Measurements from ENCODE around the gene CDK2AP2. TPM values are rescaled to one million over a fixed set of nuclear protein-coding genes. Genes with fewer than 3 reads are reported as not detected.
"Not testable (repeated sequence)": the region's sequence is repeated elsewhere in the genome, so short reads cannot be mapped to it uniquely, and the experiment has no call there.

CDK2AP2 gene
- total RNA-seq, 1 donor = 9.7 TPM

DNA sequence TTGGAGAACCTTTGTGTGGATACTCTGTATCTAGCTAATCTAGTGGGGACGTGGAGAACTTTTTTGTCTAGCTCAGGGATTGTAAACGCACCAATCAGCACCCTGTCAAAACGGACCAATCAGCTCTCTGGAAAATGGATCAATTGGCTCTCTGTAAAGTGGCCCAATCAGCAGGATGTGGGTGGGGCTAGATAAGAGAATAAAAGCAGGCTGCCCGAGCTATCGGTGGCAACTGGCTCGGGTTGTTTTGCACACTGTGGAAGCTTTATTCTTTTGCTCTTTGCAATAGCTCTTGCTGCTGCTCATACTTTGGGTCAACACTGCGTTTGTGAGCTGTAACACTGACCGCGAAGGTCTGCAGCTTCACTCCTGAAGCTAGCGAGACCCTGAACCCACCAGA lies 31.3 kb downstream of the CDK2AP2 start:
- not testable (repeated sequence) for H3K27me3 ChIP-seq (ENCODE audit: insufficient read depth, low read length); H3K9me3 ChIP-seq (ENCODE audit: low read depth, low read length); H3K4me1 ChIP-seq (ENCODE audit: insufficient read depth, low read length); H3K4me3 ChIP-seq (ENCODE audit: low read length)

- no peaks in the 10 kb centered on the region for H3K9me3 ChIP-seq (ENCODE audit: low read depth, low read length)
- H3K4me3 ChIP-seq (ENCODE audit: low read length) = no peak overlapping the region
- peaks cover 16% of the 10 kb centered on the region for H3K4me1 ChIP-seq (ENCODE audit: insufficient read depth, low read length)
- no peaks in the 10 kb centered on the region for H3K27me3 ChIP-seq (ENCODE audit: insufficient read depth, low read length)
Measured at GRCh38 chr11:67472882-67473281, 35.1 kb downstream of the CDK2AP2 start.

DNA sequence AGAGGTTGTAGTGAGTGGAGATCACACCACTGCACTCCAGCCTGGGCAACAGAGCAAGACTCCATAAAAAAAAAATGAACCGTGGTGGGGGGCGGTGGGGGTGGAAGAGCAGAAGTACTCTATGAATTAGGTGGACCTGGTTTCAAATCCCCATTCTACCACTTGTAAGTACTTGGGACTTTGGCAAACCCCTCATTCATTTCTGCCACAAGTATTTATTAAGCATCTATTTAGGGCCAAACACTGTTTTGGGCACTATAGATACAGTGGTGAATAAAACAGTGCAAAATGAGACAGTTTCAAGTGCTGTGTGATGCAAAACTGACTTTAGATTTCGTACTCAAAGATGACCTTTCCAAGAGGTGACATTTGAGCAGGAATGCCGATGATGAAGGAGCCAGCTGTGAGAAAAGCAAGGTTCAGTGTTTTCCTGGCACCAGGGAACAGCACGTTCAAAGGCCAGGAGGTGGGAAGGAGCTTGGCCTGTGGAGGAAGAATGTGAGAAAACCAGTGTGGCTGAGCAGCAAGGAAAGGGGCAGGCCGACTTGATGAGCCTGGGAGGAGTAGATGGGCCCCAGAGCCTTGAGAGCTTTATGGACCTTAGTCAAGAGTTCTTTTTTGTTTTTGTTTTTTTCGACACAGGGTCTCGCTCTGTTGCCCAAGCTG lies 37.5 kb downstream of the CDK2AP2 start:
- peaks cover 37% of the 10 kb centered on the region for H3K4me1 ChIP-seq (ENCODE audit: insufficient read depth, low read length)
- H3K9me3 ChIP-seq (ENCODE audit: low read depth, low read length) = no peaks in the 10 kb centered on the region
- no peaks in the 10 kb centered on the region for H3K27me3 ChIP-seq (ENCODE audit: insufficient read depth, low read length)
- no peak overlapping the region for H3K4me3 ChIP-seq (ENCODE audit: low read length)

DNA sequence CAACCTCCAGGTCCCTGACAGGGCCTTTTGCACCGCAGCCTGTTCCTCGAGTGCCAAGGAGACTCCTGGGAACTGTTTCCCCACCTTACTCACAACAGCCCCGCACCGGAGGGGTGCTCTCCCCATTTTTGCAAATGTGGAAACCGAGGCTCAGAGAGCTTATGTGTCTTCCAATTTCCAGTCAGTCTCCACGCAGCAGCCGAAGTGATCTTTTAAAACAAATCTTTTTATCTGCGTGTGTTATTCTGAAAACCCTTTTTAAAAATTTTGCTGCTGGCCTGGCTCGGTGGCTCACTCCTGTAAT lies 38.5 kb downstream of the CDK2AP2 start:
- Histone ChIP-seq H3K9me3 (ENCODE audit: low read depth, low read length) (no peaks in the 10 kb centered on the region), H3K4me3 (ENCODE audit: low read length) (peak overlapping the region; percentile 51), H3K4me1 (ENCODE audit: insufficient read depth, low read length) (peaks cover 42% of the 10 kb centered on the region), H3K27me3 (ENCODE audit: insufficient read depth, low read length) (no peaks in the 10 kb centered on the region)

DNA sequence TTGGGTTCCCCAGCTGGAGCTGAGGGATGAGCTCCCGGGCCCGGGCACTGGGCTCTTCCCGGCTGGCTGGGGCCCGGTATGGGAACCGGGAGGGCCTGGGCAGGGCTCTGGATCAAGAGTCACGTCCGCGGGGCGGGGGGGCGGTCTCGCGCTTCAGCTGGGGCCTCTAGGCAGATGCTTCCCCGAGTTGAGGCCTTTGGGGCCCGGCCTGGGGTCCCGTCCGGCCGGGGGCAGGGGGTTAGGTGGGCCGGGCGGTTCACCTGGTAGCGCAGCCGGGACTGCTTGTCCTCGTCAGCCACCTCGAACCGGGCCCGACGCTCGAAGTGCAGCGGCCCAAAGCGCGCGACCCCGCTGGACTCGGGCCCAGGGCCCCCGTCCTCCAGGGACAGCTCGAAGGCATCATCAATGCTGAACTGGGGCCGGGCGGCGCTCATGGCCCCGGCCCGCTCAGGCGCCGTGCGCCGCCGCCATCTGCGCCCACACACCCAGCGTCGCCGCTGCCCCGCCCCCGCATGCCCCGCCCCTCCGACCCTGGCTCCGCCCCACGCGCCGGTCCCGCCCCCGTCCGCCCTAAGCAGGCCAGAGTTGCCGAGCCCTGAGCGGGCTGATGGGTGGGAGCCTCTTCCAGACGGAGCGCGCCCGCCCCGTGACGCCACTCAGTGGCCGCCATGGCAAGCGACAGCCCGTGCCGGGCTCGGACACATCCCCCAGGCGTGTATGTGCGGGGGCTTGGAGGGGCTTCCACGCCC lies 39.0 kb downstream of the CDK2AP2 start, which contains the start of gene TMEM134:
Gene TMEM134, minus strand, starts transcription at position 493 of the 749 bp plus-strand sequence. Its CDS starts 59 bp downstream, at position 434.
- H3K4me1 ChIP-seq (ENCODE audit: insufficient read depth, low read length) = peaks cover 48% of the 10 kb centered on the region
- H3K4me3 ChIP-seq (ENCODE audit: low read length) = peak within 1 kb of the TSS; percentile 62

GRCh38 chr11:67468456-67468758 lies 39.6 kb downstream of the CDK2AP2 start:
- no peaks in the 10 kb centered on the region for H3K9me3 ChIP-seq (ENCODE audit: low read depth, low read length)
- H3K27me3 ChIP-seq (ENCODE audit: insufficient read depth, low read length) = no peaks in the 10 kb centered on the region
- H3K4me1 ChIP-seq (ENCODE audit: insufficient read depth, low read length) = peaks cover 53% of the 10 kb centered on the region
- peak overlapping the region; percentile 62 for H3K4me3 ChIP-seq (ENCODE audit: low read length)

More for the DNA sequence above, 39.0 kb downstream of the CDK2AP2 start, which contains the start of gene TMEM134:
- no peaks in the 10 kb centered on the region for H3K27me3 ChIP-seq (ENCODE audit: insufficient read depth, low read length)
- no peaks in the 10 kb centered on the region for H3K9me3 ChIP-seq (ENCODE audit: low read depth, low read length)

DNA sequence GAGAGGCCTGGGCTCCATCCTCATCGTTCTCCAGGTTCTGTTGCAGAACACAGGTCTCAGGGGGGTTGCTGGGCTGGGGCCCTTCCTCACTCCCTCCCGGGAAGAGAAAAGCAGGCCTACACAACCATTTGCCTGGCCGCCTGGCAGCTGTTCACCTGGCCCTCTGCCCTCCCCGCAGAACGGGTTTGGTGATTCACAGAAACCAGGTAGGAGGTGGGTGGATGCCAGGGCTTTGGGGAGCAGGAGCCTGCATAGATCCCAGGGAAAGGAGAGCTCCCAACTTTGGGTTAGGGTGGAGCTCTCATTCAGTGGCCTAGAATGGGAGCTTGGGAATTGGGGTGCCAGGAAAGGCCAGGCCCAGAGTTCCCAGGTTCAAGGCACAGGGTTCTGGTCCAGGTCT lies 39.9 kb downstream of the CDK2AP2 start:
- H3K4me3 ChIP-seq (ENCODE audit: low read length) = peak overlapping the region; percentile 62
- H3K9me3 ChIP-seq (ENCODE audit: low read depth, low read length) = no peaks in the 10 kb centered on the region
- peaks cover 56% of the 10 kb centered on the region for H3K4me1 ChIP-seq (ENCODE audit: insufficient read depth, low read length)

DNA sequence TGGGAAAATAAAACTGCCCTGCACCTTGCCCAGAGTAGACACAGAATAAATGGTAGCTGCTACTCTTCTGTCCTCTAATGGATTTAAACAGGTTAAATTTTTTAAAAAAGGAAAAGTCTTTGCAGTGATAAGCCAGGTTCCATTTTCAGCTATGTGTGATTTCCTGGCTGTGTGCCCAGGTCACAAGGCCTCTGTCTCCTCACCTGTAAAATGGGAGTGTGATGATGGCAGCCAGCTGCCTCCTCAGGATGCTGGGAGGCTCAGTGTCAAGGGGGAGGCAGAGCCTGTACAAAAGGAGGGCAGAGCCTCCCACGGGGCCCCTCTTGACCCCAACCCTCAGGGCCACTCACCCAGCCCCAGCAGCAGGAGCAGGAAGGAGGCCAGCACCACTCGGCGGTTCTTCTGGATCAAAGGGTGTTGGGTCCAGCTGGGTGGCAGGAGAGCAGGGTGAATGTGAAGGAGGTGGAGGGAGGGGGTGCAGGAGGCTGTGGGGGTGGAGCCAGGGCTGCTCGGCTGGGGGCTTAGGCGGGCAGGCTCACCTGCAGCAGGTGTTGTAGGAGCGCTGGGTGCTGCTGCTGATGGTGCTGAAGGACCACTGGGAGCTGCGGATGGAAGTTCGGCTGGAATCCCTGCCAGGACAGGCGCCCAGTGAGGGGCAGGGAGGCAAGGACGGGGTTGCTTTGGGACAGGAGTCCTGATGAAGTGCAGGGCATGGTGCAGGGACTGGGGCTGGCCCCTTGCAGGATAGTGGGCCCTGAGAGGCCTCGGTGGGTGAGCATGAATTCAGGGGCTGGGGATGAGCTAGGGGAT lies 40.8 kb downstream of the CDK2AP2 start:
- Histone ChIP-seq H3K9me3 (ENCODE audit: low read depth, low read length) (no peaks in the 10 kb centered on the region), H3K27me3 (ENCODE audit: insufficient read depth, low read length) (no peaks in the 10 kb centered on the region), H3K4me1 (ENCODE audit: insufficient read depth, low read length) (peaks cover 56% of the 10 kb centered on the region), H3K4me3 (ENCODE audit: low read length) (no peak overlapping the region)

More for the DNA sequence above, 39.9 kb downstream of the CDK2AP2 start:
- H3K27me3 ChIP-seq (ENCODE audit: insufficient read depth, low read length) = no peaks in the 10 kb centered on the region

DNA sequence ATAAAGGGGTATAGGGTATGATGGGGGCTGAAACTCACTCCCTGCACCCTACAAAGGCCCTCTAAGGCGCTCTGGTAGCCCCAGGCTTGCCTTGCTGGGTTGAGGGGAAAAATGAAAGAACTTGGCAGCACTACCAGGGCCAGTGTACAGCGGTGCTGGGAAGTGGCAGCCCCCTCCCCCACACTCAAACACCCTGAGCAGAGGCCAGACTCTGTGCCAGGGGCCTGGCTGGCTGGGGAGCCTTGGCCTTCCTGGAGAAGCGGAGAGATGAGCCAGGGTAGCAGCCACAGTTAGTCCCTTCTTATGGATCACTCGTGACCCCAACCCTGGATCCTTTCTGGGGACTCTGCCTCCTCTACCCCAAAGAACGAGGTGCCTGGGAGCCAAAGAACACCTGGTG lies 41.6 kb downstream of the CDK2AP2 start:
- Histone ChIP-seq H3K4me1 (ENCODE audit: insufficient read depth, low read length) (peaks cover 56% of the 10 kb centered on the region), H3K9me3 (ENCODE audit: low read depth, low read length) (no peaks in the 10 kb centered on the region), H3K4me3 (ENCODE audit: low read length) (no peak overlapping the region), H3K27me3 (ENCODE audit: insufficient read depth, low read length) (no peaks in the 10 kb centered on the region)

DNA sequence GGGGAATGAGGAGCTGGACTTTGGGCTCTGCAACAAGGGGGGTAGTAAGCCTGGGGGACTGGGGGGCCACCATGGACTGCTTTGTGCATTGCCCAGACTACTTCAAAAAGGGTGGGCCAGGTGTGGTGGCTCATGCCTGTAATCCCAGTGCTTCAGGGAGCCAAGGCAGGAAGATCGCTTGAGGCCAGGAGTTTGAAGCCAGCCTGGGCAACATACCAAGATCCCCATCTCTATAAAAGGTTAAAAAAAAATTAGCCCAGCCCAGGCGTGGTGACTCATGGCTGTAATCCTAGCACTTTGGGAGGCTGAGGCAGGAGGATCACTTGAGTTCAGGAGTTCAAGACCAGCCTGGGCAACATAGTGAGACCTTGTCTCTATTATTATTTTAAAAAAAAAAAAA lies 42.4 kb downstream of the CDK2AP2 start:
- H3K4me3 ChIP-seq (ENCODE audit: low read length) = peak overlapping the region; percentile 59
- H3K9me3 ChIP-seq (ENCODE audit: low read depth, low read length); H3K27me3 ChIP-seq (ENCODE audit: insufficient read depth, low read length): not testable (repeated sequence)
- peaks cover 60% of the 10 kb centered on the region for H3K4me1 ChIP-seq (ENCODE audit: insufficient read depth, low read length)

DNA sequence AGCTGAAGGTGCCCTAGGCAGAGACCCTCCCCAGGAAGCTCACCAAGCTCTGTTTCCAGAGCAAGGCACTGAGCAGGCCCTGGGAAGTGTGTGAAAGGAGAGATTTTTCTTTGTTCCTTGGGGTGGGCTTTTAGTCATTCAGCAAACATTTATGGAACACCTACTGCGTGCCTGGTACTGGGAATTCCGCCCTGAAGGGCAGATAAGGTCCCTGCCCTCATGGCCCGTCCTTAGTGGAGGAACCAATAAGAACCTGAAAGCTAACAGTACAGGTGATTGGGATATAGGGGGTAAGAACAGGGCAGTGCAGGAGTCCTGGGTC lies 42.8 kb downstream of the CDK2AP2 start:
- peak overlapping the region; percentile 59 for H3K4me3 ChIP-seq (ENCODE audit: low read length)
- peaks cover 60% of the 10 kb centered on the region for H3K4me1 ChIP-seq (ENCODE audit: insufficient read depth, low read length)
- H3K27me3 ChIP-seq (ENCODE audit: insufficient read depth, low read length) = no peaks in the 10 kb centered on the region
- no peaks in the 10 kb centered on the region for H3K9me3 ChIP-seq (ENCODE audit: low read depth, low read length)

GRCh38 chr11:67464411-67465188 lies 43.4 kb downstream of the CDK2AP2 start:
- Histone ChIP-seq H3K4me3 (ENCODE audit: low read length) (peak overlapping the region; percentile 59), H3K4me1 (ENCODE audit: insufficient read depth, low read length) (peaks cover 59% of the 10 kb centered on the region), H3K9me3 (ENCODE audit: low read depth, low read length) (no peaks in the 10 kb centered on the region), H3K27me3 (ENCODE audit: insufficient read depth, low read length) (no peaks in the 10 kb centered on the region)

DNA sequence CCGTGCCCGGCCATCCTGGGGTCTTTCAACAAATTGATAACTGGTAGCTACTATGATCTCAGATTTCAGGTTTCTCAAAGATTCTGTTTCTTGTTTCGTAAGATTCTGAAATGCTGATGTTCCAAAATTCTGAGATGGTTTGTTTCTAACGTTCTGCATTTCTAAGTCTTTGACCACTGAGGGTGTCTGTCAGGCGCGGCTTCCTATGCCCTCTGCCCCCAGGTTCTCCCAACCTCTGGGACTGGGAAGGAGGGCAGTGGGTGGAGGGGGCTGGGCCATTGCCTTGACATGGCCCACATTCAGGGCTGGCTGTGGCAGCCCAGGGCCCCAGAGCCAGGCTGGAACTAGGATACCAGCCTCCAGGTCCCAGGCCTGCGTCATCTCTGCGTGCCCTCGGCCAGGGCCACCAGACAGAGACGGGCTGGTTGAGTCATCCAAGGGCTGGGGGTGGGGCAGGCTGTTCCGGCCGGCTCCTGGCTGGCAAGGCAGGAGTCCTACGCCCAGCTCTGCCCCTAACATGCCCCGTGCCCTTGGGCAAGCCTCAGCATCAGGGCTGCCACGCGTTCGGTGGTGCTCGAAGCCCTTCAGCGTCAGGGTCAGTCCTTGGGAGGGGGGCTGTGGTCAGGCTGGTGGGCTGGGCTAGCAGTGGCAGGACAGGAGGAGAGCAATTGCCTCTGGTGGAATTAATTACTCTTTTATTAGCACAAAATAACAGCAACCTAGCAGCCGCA lies 44.1 kb downstream of the CDK2AP2 start:
- Histone ChIP-seq H3K27me3 (ENCODE audit: insufficient read depth, low read length) (no peaks in the 10 kb centered on the region), H3K4me1 (ENCODE audit: insufficient read depth, low read length) (peaks cover 63% of the 10 kb centered on the region), H3K4me3 (ENCODE audit: low read length) (peak overlapping the region; percentile 32), H3K9me3 (ENCODE audit: low read depth, low read length) (no peaks in the 10 kb centered on the region)

- no peaks in the 10 kb centered on the region for H3K27me3 ChIP-seq (ENCODE audit: insufficient read depth, low read length)
- peaks cover 62% of the 10 kb centered on the region for H3K4me1 ChIP-seq (ENCODE audit: insufficient read depth, low read length)
- no peak overlapping the region for H3K4me3 ChIP-seq (ENCODE audit: low read length)
- H3K9me3 ChIP-seq (ENCODE audit: low read depth, low read length) = no peaks in the 10 kb centered on the region
Measured at GRCh38 chr11:67463186-67463585, 44.8 kb downstream of the CDK2AP2 start.

Data from mononuclear cell (primary cell).